Epithelial cell of esophagus (primary cell): ENCODE measurements around the gene CNTN5.
A peak's percentile ranks its signal among the peaks of the same experiment; 100 is the strongest.

Experiments
- DNase-seq: peaks from one replicate; pipeline ENCODE4 v3.0.0; 2010; ENCODE audit warnings: low read depth
- H3K4me3 ChIP-seq: 2 replicates; pipeline ENCODE4 v1.5.1; 2011; ENCODE audit warnings: mild to moderate bottlenecking, low read length, control low read depth
- CTCF ChIP-seq: IDR thresholded peaks from 2 replicates; pipeline ENCODE4 v1.5.1; 2011; ENCODE audit warnings: low read depth, mild to moderate bottlenecking, low read length, control low read depth, inconsistent platforms; ENCODE audit not compliant: insufficient read depth; ENCODE audit errors: missing control alignments

CNTN5 gene

GRCh38 chr11:100066399-100066798, 1045.7 kb downstream of the CNTN5 start:
- no peak overlapping the region for H3K4me3 ChIP-seq
- no peak for TF ChIP-seq CTCF
- DNase-seq = no peak

- H3K4me3 ChIP-seq = no peak overlapping the region
- DNase-seq = peak; percentile 65
- TF ChIP-seq CTCF = no peak
Measured at GRCh38 chr11:100068116-100068515, 1047.4 kb downstream of the CNTN5 start.

GRCh38 chr11:100072131-100072530, 1051.4 kb downstream of the CNTN5 start:
- DNase-seq = peak; percentile 42
- H3K4me3 ChIP-seq = no peak overlapping the region
- no peak for TF ChIP-seq CTCF

GRCh38 chr11:100080381-100080780, 1059.6 kb downstream of the CNTN5 start:
- no peak for TF ChIP-seq CTCF
- no peak overlapping the region for H3K4me3 ChIP-seq
- no peak for DNase-seq

GRCh38 chr11:100080821-100081220, 1060.1 kb downstream of the CNTN5 start:
- no peak overlapping the region for H3K4me3 ChIP-seq
- DNase-seq = no peak
- no peak for TF ChIP-seq CTCF

- no peak for DNase-seq
- no peak for TF ChIP-seq CTCF
Measured at GRCh38 chr11:100093698-100094097, 1072.9 kb downstream of the CNTN5 start.

GRCh38 chr11:100094121-100094865, 1073.5 kb downstream of the CNTN5 start:
- no peak overlapping the region for H3K4me3 ChIP-seq
- TF ChIP-seq CTCF = no peak
- no peak for DNase-seq

More at GRCh38 chr11:100093698-100094097, 1072.9 kb downstream of the CNTN5 start:
- no peak overlapping the region for H3K4me3 ChIP-seq
